Fibroblast of the aortic adventitia (primary cell): ENCODE results near the gene LDLRAD3. TPM values are rescaled to one million over a fixed set of nuclear protein-coding genes. Genes with fewer than 3 reads are reported as not detected.

Experiments
- DNase-seq: peaks from one replicate; pipeline ENCODE4 v3.0.0-alpha.2; 2010; ENCODE audit warnings: low read depth
- H3K4me3 ChIP-seq: 2 replicates; pipeline ENCODE4 v1.5.1; 2011; ENCODE audit warnings: low read depth, mild to moderate bottlenecking, control low read depth, low read length, moderate library complexity
- CTCF ChIP-seq: IDR thresholded peaks from 2 replicates; pipeline ENCODE4 v1.5.1; 2011; ENCODE audit warnings: mild to moderate bottlenecking, low read length, control low read depth, inconsistent platforms; ENCODE audit not compliant: insufficient read depth
- total RNA-seq: library from RNA; depleted of rRNA; stranded (reverse); fragments of >200 nt; gene quantifications from 2 replicates; pipeline ENCODE4 v1.2.3, GENCODE V29; 2012; ENCODE audit warnings: low replicate concordance

Gene LDLRAD3
- total RNA-seq, 1 donor = 10.8 TPM

DNA sequence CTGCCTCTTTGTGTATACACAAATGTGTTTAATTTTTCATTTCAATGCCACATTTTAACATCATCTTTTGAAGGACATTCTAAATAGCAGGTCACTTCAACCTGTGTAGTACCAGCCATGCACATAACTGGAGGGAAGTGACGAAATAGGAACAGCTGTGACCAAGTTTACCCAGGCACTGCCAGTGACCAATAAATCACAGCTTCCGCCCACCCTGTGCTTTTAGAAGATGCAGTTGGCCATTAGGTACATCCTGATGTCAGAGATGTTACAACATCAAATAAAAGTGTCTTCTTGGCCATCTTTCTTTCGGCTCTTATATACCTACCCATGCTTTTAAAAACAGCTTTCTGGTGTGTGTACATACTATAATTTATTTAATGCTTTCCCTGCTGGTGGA is 7.8 kb downstream of the LDLRAD3 start:
- no peak for DNase-seq
- no peak for TF ChIP-seq CTCF

DNA sequence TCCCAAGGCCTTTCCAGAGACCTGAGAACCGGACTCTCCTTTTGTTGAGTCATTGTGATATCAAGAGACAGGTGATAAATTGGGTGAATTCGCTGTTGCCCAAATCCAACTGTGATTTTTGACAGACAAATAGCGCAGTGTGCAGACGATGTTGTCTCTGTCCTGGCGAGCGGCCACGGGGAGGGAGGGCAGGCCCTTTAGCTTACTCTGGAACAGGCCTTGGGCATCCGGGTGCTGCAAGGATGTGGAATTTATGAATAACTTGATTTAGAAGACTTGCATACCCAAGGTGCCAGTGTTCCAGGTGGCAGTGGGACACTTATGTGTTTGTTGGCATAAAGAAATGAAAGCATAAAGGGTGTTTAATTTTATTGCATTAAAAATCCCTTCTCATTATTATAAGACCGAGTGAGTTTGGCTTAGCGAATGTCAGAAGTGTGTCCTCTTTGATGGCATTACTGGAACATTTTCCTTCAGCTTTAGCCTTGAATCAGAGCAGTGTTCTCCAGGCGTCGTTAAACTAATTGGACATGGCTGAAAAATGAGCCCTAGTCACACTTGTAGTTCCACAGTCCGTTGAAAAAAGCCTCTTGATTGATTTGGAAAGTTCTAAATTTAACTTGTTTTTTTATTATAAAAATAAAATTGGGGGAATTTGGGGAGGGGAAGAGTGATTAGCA is 9.4 kb downstream of the LDLRAD3 start:
- no peak for TF ChIP-seq CTCF
- no peak overlapping the region for H3K4me3 ChIP-seq
- DNase-seq = no peak

More for the DNA sequence above, 7.8 kb downstream of the LDLRAD3 start:
- H3K4me3 ChIP-seq = no peak overlapping the region

DNA sequence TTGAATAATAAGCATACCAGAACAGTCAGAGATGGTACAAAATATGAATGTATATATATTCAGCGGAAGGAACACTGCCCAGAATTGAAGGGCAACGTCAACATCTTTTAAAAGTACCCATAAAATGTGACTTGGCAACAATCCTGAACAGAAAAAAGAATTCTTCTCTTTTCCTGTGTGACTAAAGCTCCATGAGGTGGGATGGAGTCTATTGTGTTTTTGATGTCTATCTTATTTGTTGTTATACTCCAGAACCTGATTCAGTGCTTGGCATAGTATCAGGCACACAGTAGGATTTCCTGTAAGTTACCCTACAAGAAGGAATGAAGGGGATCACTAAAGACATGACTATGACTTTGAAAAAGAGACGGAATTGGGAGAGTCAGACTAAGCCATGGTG is 10.3 kb downstream of the LDLRAD3 start:
- DNase-seq = no peak
- TF ChIP-seq CTCF = no peak
- H3K4me3 ChIP-seq = no peak overlapping the region

DNA sequence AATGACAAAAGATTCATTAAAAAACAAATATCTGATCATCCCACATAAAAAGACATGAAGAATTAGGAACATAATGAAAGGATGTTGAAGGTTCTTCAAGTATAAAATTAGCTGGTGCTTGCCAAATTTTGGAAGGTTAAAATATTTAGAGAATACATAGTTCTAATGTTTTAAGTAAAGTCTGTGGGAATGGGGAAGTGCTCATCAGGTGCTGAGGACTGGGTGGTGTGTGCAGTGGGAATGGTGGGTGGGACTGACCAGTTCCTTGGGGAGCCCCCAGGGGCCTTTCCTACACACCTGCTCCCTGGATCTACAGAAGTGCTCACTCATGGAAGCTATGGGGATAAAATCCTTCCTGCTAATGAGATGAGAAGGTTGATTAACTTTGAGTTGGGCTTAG is 11.8 kb downstream of the LDLRAD3 start:
- TF ChIP-seq CTCF = no peak
- no peak for DNase-seq
- H3K4me3 ChIP-seq = no peak overlapping the region

GRCh38 chr11:35962369-35963138 is 18.7 kb downstream of the LDLRAD3 start:
- no peak overlapping the region for H3K4me3 ChIP-seq
- TF ChIP-seq CTCF = no peak
- no peak for DNase-seq

- DNase-seq = peak; percentile 53
These were observed 20.0 kb downstream of the LDLRAD3 start for GRCh38 chr11:35963911-35964310.

More at GRCh38 chr11:35963911-35964310, 20.0 kb downstream of the LDLRAD3 start:
- H3K4me3 ChIP-seq = no peak overlapping the region
- TF ChIP-seq CTCF = no peak
